SU-DHL-6 (cell line): ENCODE measurements around the gene AKAP6.
"Not testable (repeated sequence)": the region's sequence is repeated elsewhere in the genome, so short reads cannot be mapped to it uniquely, and the experiment has no call there.

Experiments
- EZH2phosphoT487 ChIP-seq: fragments of 200-600 bp; sonication (generic), shearing (Covaris generic); conservative IDR thresholded peaks from 2 replicates; pipeline ENCODE4 v1.6.1; 2018; ENCODE audit warnings: mild to moderate bottlenecking, antibody characterized with exemption, low read length, moderate library complexity, mixed read lengths
- TF ChIP-seq, protein P1 (sequence below): fragments of 200-600 bp; sonication (generic); IDR thresholded peaks from one replicate; pipeline ENCODE4 v1.5.1; 2017; ENCODE audit warnings: antibody characterized with exemption, mild to moderate bottlenecking, low read length, moderate library complexity; ENCODE audit not compliant: insufficient read depth, poor library complexity, severe bottlenecking

DNA sequence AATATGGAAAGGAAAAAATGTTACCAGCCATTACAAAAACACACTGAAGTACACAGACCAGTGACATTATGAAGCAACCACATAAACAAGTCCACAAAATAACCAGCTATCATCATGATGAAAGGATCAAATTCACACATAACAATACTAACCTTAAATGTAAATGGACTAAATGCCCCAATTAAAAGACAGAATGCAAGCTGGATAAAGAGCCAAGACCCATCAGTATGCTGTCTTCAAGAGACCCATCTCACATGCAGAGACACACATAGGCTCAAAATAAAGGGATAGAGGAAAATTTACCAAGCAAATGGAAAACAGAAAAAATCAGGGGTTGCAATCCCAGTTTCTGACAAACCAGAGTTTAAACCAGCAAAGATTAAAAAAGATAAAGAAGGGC, 463.9 kb downstream of the AKAP6 start:
- TF ChIP-seq, protein P1, sequence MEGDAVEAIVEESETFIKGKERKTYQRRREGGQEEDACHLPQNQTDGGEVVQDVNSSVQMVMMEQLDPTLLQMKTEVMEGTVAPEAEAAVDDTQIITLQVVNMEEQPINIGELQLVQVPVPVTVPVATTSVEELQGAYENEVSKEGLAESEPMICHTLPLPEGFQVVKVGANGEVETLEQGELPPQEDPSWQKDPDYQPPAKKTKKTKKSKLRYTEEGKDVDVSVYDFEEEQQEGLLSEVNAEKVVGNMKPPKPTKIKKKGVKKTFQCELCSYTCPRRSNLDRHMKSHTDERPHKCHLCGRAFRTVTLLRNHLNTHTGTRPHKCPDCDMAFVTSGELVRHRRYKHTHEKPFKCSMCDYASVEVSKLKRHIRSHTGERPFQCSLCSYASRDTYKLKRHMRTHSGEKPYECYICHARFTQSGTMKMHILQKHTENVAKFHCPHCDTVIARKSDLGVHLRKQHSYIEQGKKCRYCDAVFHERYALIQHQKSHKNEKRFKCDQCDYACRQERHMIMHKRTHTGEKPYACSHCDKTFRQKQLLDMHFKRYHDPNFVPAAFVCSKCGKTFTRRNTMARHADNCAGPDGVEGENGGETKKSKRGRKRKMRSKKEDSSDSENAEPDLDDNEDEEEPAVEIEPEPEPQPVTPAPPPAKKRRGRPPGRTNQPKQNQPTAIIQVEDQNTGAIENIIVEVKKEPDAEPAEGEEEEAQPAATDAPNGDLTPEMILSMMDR, result not testable (repeated sequence)
- not testable (repeated sequence) for TF ChIP-seq EZH2phosphoT487
